Stomach smooth muscle (tissue), 2 donors: ENCODE data around the gene TNRC6C.

Experiments
- H3K27ac ChIP-seq: one replicate; pipeline ENCODE4 v1.7.0; 2013; ENCODE audit warnings: mild to moderate bottlenecking, low read length, inconsistent platforms
- H3K27me3 ChIP-seq, 2 donors: one replicate each; pipeline ENCODE4 v1.7.0; 2013; ENCODE audit warnings: low read length in 2 of 2; ENCODE audit not compliant: insufficient read depth in 2 of 2, control insufficient read depth in 1 of 2
- H3K36me3 ChIP-seq, 2 donors: one replicate each; pipeline ENCODE4 v1.7.0; 2013; ENCODE audit warnings: low read length in 2 of 2; ENCODE audit not compliant: control insufficient read depth in 2 of 2, insufficient read depth in 2 of 2
- H3K4me1 ChIP-seq: one replicate; pipeline ENCODE4 v1.7.0; 2013; ENCODE audit warnings: low read length; ENCODE audit not compliant: control insufficient read depth, insufficient read depth
- H3K4me3 ChIP-seq, 2 donors: one replicate each; pipeline ENCODE4 v1.7.0; 2013; ENCODE audit warnings: low read length in 2 of 2
- H3K9ac ChIP-seq, 2 donors: one replicate each; pipeline ENCODE4 v1.7.0; 2013; ENCODE audit warnings: low read length in 2 of 2, mild to moderate bottlenecking in 1 of 2
- H3K9me3 ChIP-seq, 2 donors: one replicate each; pipeline ENCODE4 v1.7.0; 2013; ENCODE audit warnings: low read length in 2 of 2; ENCODE audit not compliant: control insufficient read depth in 2 of 2
- donor health status: healthy.
- donor health status: Pancreatic carcinoma.

TNRC6C gene

GRCh38 chr17:78127888-78128550 is 169.5 kb downstream of the TNRC6C start:
- peaks cover 15 to 37% of the 10 kb centered on the region in 2 donors for H3K27me3 ChIP-seq
- H3K4me1 ChIP-seq = peaks cover 26% of the 10 kb centered on the region
- peak overlapping the region; percentile 38 to 51 for H3K9ac ChIP-seq

GRCh38 chr17:78128551-78129350 is 170.2 kb downstream of the TNRC6C start, which contains the start of gene TMC6:
Gene TMC6 (minus strand): TSS chr17:78128755. CDS start chr17:78126832, 1,923 bp downstream.
- peak within 1 kb of the TSS; percentile 59 to 72 for H3K4me3 ChIP-seq
- peak within 1 kb of the TSS; percentile 49 for H3K27ac ChIP-seq
- no peaks in the 10 kb centered on the region for H3K36me3 ChIP-seq
- peaks cover 26% of the 10 kb centered on the region for H3K4me1 ChIP-seq
- peaks cover 15 to 37% of the 10 kb centered on the region in 2 donors for H3K27me3 ChIP-seq
- H3K9ac ChIP-seq = peak within 1 kb of the TSS; percentile 38 to 51
- H3K9me3 ChIP-seq = no peaks in the 10 kb centered on the region

More at GRCh38 chr17:78127888-78128550, 169.5 kb downstream of the TNRC6C start:
- H3K36me3 ChIP-seq = no peaks in the 10 kb centered on the region
- peak overlapping the region; percentile 59 to 72 for H3K4me3 ChIP-seq
- no peaks in the 10 kb centered on the region for H3K9me3 ChIP-seq
- H3K27ac ChIP-seq = peak overlapping the region; percentile 49

GRCh38 chr17:78129351-78130089 is 171.0 kb downstream of the TNRC6C start:
- H3K9me3 ChIP-seq = no peaks in the 10 kb centered on the region
- H3K4me3 ChIP-seq = peak overlapping the region in 1 of 2 donors; percentile 58
- H3K9ac ChIP-seq = no peak overlapping the region
- no peak overlapping the region for H3K27ac ChIP-seq
- H3K27me3 ChIP-seq = peaks cover 17 to 40% of the 10 kb centered on the region in 2 donors
- peaks cover 26% of the 10 kb centered on the region for H3K4me1 ChIP-seq
- H3K36me3 ChIP-seq = no peaks in the 10 kb centered on the region

- Histone ChIP-seq H3K27ac (no peak overlapping the region), H3K36me3 (no peaks in the 10 kb centered on the region), H3K9me3 (no peaks in the 10 kb centered on the region), H3K4me1 (peaks cover 26% of the 10 kb centered on the region), H3K9ac (no peak overlapping the region), H3K4me3 (no peak overlapping the region), H3K27me3 (peaks cover 17 to 40% of the 10 kb centered on the region in 2 donors)
Observed at GRCh38 chr17:78130090-78130436, 171.6 kb downstream of the TNRC6C start.

GRCh38 chr17:78130437-78131101 is 172.1 kb downstream of the TNRC6C start, which contains the start of gene TMC8:
Gene TMC8 (plus strand): TSS chr17:78130771. CDS start chr17:78131589, 818 bp downstream.
- Histone ChIP-seq H3K9ac (no peak within 1 kb of the TSS), H3K36me3 (no peaks in the 10 kb centered on the region), H3K4me3 (peak within 1 kb of the TSS in 1 of 2 donors; percentile 44), H3K27ac (no peak within 1 kb of the TSS), H3K4me1 (peaks cover 26% of the 10 kb centered on the region), H3K27me3 (peaks cover 17 to 40% of the 10 kb centered on the region in 2 donors), H3K9me3 (no peaks in the 10 kb centered on the region)

- H3K4me1 ChIP-seq = peaks cover 25% of the 10 kb centered on the region
Observed at GRCh38 chr17:78131172-78132083, 172.9 kb downstream of the TNRC6C start.

GRCh38 chr17:78132084-78132676 is 173.7 kb downstream of the TNRC6C start:
- Histone ChIP-seq H3K4me3 (no peak overlapping the region), H3K9ac (no peak overlapping the region), H3K4me1 (peaks cover 23% of the 10 kb centered on the region)

More at GRCh38 chr17:78131172-78132083, 172.9 kb downstream of the TNRC6C start:
- Histone ChIP-seq H3K9ac (no peak overlapping the region), H3K36me3 (no peaks in the 10 kb centered on the region), H3K9me3 (no peaks in the 10 kb centered on the region), H3K27ac (no peak overlapping the region), H3K27me3 (peaks cover 17 to 40% of the 10 kb centered on the region in 2 donors), H3K4me3 (peak overlapping the region in 1 of 2 donors; percentile 44)

GRCh38 chr17:78132767-78133178 is 174.3 kb downstream of the TNRC6C start:
- Histone ChIP-seq H3K4me3 (no peak overlapping the region), H3K27ac (no peak overlapping the region), H3K4me1 (peaks cover 21% of the 10 kb centered on the region), H3K9ac (no peak overlapping the region), H3K27me3 (peaks cover 15 to 35% of the 10 kb centered on the region in 2 donors), H3K36me3 (no peaks in the 10 kb centered on the region), H3K9me3 (no peaks in the 10 kb centered on the region)

More at GRCh38 chr17:78132084-78132676, 173.7 kb downstream of the TNRC6C start:
- no peaks in the 10 kb centered on the region for H3K36me3 ChIP-seq
- peaks cover 15 to 38% of the 10 kb centered on the region in 2 donors for H3K27me3 ChIP-seq
- no peaks in the 10 kb centered on the region for H3K9me3 ChIP-seq
- H3K27ac ChIP-seq = no peak overlapping the region
